Adrenal gland (tissue), 12 donors: ENCODE results near the gene GIGYF2. TPM values are rescaled to one million over a fixed set of nuclear protein-coding genes. Genes with fewer than 3 reads are reported as not detected.
"Not testable (repeated sequence)": the region's sequence is repeated elsewhere in the genome, so short reads cannot be mapped to it uniquely, and the experiment has no call there.

Experiments used
- DNase-seq, 7 donors: peaks; one replicate each; pipeline ENCODE4 v3.0.0-alpha.2; 2019 to 2020
- H3K27ac ChIP-seq, 5 donors: fragments of 200-600 bp; sonication (generic) in 4 of 5; 1 replicate in 3 of 5; 2 replicates in 2 of 5; pipeline versions ENCODE4 v1.5.1 to v1.8.0; 2016 to 2020; ENCODE audit warnings: mild to moderate bottlenecking in 1 of 5
- H3K27me3 ChIP-seq: fragments of 200-600 bp; 2 replicates; pipeline ENCODE4 v1.8.0; 2021
- H3K36me3 ChIP-seq, 2 donors: fragments of 200-600 bp; replicated peaks in 1 of 2; 1 replicate in 1 of 2; 2 replicates in 1 of 2; pipeline versions ENCODE4 v1.5.1 to v1.8.0; 2018 to 2022
- H3K4me1 ChIP-seq, 2 donors: fragments of 200-600 bp; replicated peaks in 1 of 2; 1 replicate in 1 of 2; 2 replicates in 1 of 2; pipeline versions ENCODE4 v1.5.1 to v1.8.0; 2018 to 2021
- H3K4me3 ChIP-seq, 4 donors: fragments of 200-600 bp; sonication (generic) in 3 of 4; one replicate each; pipeline ENCODE4 v1.5.1; 2016 to 2018
- H3K9me3 ChIP-seq, 3 donors: fragments of 200-600 bp; sonication (generic) in 1 of 3; replicated peaks in 1 of 3; 1 replicate in 2 of 3; 2 replicates in 1 of 3; pipeline versions ENCODE4 v1.5.1 to v1.8.0; 2016 to 2021
- CTCF ChIP-seq, 6 experiments: fragments of 450-650 bp in 4 of 6; fragments of 200-600 bp in 2 of 6; sonication (generic) in 1 of 6; IDR thresholded peaks; 1 replicate in 5 of 6; 2 replicates in 1 of 6; pipeline versions ENCODE4 v1.5.1 to v1.8.0; 2016 to 2021; ENCODE audit warnings: antibody characterized with exemption in 6 of 6, mild to moderate bottlenecking in 2 of 6, moderate library complexity in 1 of 6
- POLR2A ChIP-seq, 2 donors: fragments of 450-650 bp; IDR thresholded peaks; one replicate each; pipeline ENCODE4 v1.6.1; 2017; ENCODE audit warnings: antibody characterized with exemption in 2 of 2, mild to moderate bottlenecking in 2 of 2, moderate library complexity in 1 of 2
- WGBS, 4 donors: extraction: QIAGEN DNeasy Blood & Tissue Kit in 2 of 4; methylation state at CpG; one replicate each; pipeline versions ENCODE4 v1.1.5 to v1.1.7; 2013 to 2017; 5-methylcytosine and 5-hydroxymethylcytosine counted together
- intact Hi-C, 2 donors: fragments of 100-400 bp; cut with DNase I; formaldehyde crosslinking; loops; one replicate each; pipeline versions ENCODE4 v1.14.1 to v1.15.0; 2022 to 2023
- polyA plus RNA-seq, 3 donors: library from polyadenylated mRNA; stranded (reverse); fragments of 200-250 nt in 2 of 3; fragments of 350-450 nt in 1 of 3; fragmentation: Illumina TruSeq in 1 of 3; extraction: RNeasy Lipid Tissue Mini Kit (QIAGEN cat#74804) in 1 of 3; gene quantifications; one replicate each; pipeline ENCODE4 v1.2.3, GENCODE V29; 2013 to 2014
- total RNA-seq, 9 donors: library from RNA; depleted of rRNA in 4 of 9; stranded (reverse); fragments of >200 nt in 4 of 9; fragments of 120-200 nt in 1 of 9; fragmentation: NEBNext Ultra II Directional in 1 of 9; extraction: Animal tissue kit (Norgen Biotek cat#: 25700) in 1 of 9; gene quantifications; one replicate each; pipeline versions ENCODE4 v1.1.0 to v1.2.4, GENCODE V29; 2013 to 2023
- donor health status: healthy with polysubstance abuse.
- donor health status: Bipolar disorder and iron deficiency.
- donor health status: DM: yes; HTN: yes; CAD: no.
- donor health status: DM: no; HTN: no; CAD: no.
- donor health status: DM: no; HTN: no; CAD: no.
- donor health status: DM: yes; HTN: yes; CAD: no.

The GIGYF2 gene
- total and polyA plus RNA-seq, 12 donors, result 13.5 to 93.7 (median 65.4) TPM

- Histone ChIP-seq H3K9me3 (no peaks in the 10 kb centered on the region), H3K27me3 (no peaks in the 10 kb centered on the region), H3K36me3 (no peaks in the 10 kb centered on the region), H3K27ac (peak overlapping the region; percentile 67 to 97 (median 87)), H3K4me1 (peaks cover 13 to 16% of the 10 kb centered on the region in 2 donors), H3K4me3 (peak overlapping the region in 1 of 4 donors; percentile 42)
- TF ChIP-seq CTCF (IDR thresholded peaks at IDR 0.05) (no peak), POLR2A (IDR thresholded peaks at IDR 0.05) (peak in 1 of 2 donors; percentile 82)
- DNase-seq, result peak; percentile 73 to 94 (median 91)
- 45 to 53% (median 46%) methylated on average over 13 to 28 of the region's 28 CpGs for WGBS, 4 donors
- intact Hi-C loops, result no loop called here
Measured at GRCh38 chr2:232901736-232902578, 204.8 kb downstream of the GIGYF2 start.

DNA sequence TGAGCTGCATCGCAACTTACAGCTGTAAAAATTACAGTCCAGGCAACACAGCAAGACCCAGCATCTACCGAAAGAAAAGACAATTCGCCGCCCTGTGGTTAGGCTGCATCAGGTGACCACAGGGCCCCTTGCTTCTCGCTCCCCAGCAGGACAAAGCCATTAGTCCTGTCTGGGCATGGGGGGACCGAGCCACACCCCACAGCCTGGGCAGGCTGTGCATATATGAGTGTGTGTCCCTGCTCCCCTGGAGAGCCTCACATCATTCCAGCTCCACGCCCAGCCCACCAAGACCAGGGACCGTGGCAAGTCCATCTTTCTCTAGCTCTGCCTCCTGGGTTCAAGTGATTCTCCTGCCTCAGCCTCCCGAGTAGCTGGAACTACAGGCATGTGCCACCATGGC is 206.9 kb downstream of the GIGYF2 start:
- Histone ChIP-seq H3K36me3 (no peaks in the 10 kb centered on the region), H3K4me1 (peaks cover 13 to 16% of the 10 kb centered on the region in 2 donors), H3K9me3 (no peaks in the 10 kb centered on the region), H3K4me3 (no peak overlapping the region), H3K27me3 (no peaks in the 10 kb centered on the region), H3K27ac (no peak overlapping the region)
- intact Hi-C loops, result no loop called here
- no peak for TF ChIP-seq POLR2A (IDR thresholded peaks at IDR 0.05)
- no peak for TF ChIP-seq CTCF (IDR thresholded peaks at IDR 0.05)
- peak in 1 of 7 donors; percentile 21 for DNase-seq
- 80 to 96% (median 88%) methylated on average over 7 to 9 of the region's 9 CpGs for WGBS, 4 donors

DNA sequence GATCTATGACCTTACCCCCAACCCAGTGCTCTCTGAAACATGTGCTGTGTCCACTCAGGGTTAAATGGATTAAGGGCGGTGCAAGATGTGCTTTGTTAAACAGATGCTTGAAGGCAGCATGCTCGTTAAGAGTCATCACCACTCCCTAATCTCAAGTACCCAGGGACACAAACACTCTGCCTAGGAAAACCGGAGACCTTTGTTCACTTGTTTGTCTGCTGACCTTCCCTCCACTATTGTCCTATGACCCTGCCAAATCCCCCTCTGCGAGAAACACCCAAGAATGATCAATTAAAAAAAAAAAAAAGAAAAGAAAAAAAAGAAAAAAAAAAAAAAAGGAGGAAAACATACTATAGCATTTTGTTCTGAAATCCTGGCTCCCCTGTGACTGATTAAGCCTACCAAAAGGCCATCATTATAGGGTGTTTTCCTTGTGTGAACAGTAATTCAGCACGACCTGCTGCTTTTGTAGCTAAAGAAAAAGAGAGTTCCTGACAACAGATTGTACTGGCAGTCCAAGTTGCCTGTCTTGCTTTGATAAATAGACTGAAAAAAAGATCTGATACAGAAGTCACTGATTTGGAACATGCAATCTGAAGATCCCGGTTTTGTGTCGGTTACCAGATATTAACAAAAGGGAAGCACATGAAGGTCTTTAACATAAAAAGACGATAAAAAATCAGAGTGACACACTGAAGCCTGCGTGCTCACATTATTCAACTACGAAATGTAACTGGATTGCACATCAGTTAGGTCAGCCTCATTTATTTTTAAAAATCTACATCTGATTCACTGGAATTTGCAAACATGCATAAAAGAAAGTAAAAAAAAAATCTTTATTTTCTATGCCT is 210.0 kb downstream of the GIGYF2 start:
- H3K36me3 ChIP-seq, H3K27ac ChIP-seq, H3K27me3 ChIP-seq, intact Hi-C loops, H3K4me3 ChIP-seq, H3K9me3 ChIP-seq, H3K4me1 ChIP-seq: not testable (repeated sequence)
- DNase-seq, result peak in 1 of 7 donors; percentile 2
- 54 to 71% (median 65%) methylated on average over 6 to 10 of the region's 10 CpGs for WGBS, 4 donors

GRCh38 chr2:232907718-232908085 is 210.6 kb downstream of the GIGYF2 start:
- DNase-seq, result peak in 1 of 7 donors; percentile 4
- H3K9me3 ChIP-seq, intact Hi-C loops, H3K4me1 ChIP-seq, H3K27me3 ChIP-seq, H3K27ac ChIP-seq, H3K4me3 ChIP-seq, H3K36me3 ChIP-seq: not testable (repeated sequence)
- WGBS, 4 donors, result 92 to 96% (median 94%) methylated on average over 9 of the region's 9 CpGs

GRCh38 chr2:232908695-232909094 is 211.6 kb downstream of the GIGYF2 start:
- no peak for TF ChIP-seq POLR2A (IDR thresholded peaks at IDR 0.05)
- TF ChIP-seq CTCF (IDR thresholded peaks at IDR 0.05), result no peak
- no peaks in the 10 kb centered on the region for H3K36me3 ChIP-seq
- WGBS, 4 donors, result 55 to 65% (median 61%) methylated on average over 6 of the region's 6 CpGs
- H3K4me1 ChIP-seq, result no peaks in the 10 kb centered on the region
- H3K4me3 ChIP-seq, result no peak overlapping the region
- H3K27ac ChIP-seq, result no peak overlapping the region
- H3K9me3 ChIP-seq, result no peaks in the 10 kb centered on the region
- intact Hi-C loops, result no loop called here
- no peaks in the 10 kb centered on the region for H3K27me3 ChIP-seq
- no peak for DNase-seq
